WTC11 (cell line): ENCODE data around the gene SLC35F1. TPM values are rescaled to one million over a fixed set of nuclear protein-coding genes. Genes with fewer than 3 reads are reported as not detected.

Source experiments
- ATAC-seq: fragments of 200-7000 bp; cut with Tn5 transposase; 2 replicates; pipeline ENCODE4 v1.10.0; 2021; ENCODE audit warnings: mild to moderate bottlenecking, moderate library complexity
- CTCF ChIA-PET: fragments of 300-600 bp; sonication (Branson Sonifier 250); formaldehyde crosslinking; loops from one replicate; lab custom pipeline; 2021; ENCODE audit warnings: antibody characterized with exemption; lab: Charles Lee
- POLR2A ChIA-PET: fragments of 350-600 bp; sonication (Branson Sonifier 250); formaldehyde crosslinking; loops from one replicate; lab custom pipeline; 2021; ENCODE audit warnings: antibody characterized with exemption; lab: Charles Lee
- DNase-seq: peaks from one replicate; pipeline ENCODE4 v3.0.0; 2021; ENCODE audit warnings: low spot score
- H3K27ac Mint-ChIP-seq: 2 replicates; pipeline ENCODE4 v1.8.0; 2021; ENCODE audit warnings: mixed read lengths
- H3K27me3 Mint-ChIP-seq: 2 replicates; pipeline ENCODE4 v1.8.0; 2021; ENCODE audit warnings: low read depth, mild to moderate bottlenecking, moderate library complexity, mixed read lengths
- H3K36me3 Mint-ChIP-seq: 2 replicates; pipeline ENCODE4 v1.8.0; 2021; ENCODE audit warnings: mixed read lengths
- H3K4me1 Mint-ChIP-seq: 2 replicates; pipeline ENCODE4 v1.8.0; 2022; ENCODE audit warnings: mixed read lengths
- H3K4me3 Mint-ChIP-seq: 2 replicates; pipeline ENCODE4 v1.8.0; 2021; ENCODE audit warnings: mild to moderate bottlenecking, moderate library complexity, mixed read lengths
- H3K9me3 Mint-ChIP-seq: 2 replicates; pipeline ENCODE4 v1.8.0; 2021; ENCODE audit warnings: mixed read lengths
- ARID4B ChIP-seq: sonication (generic); formaldehyde crosslinking; IDR thresholded peaks from 2 replicates; pipeline ENCODE4 v1.8.0; 2023; ENCODE audit warnings: missing genetic modification reagents, mild to moderate bottlenecking, borderline replicate concordance
- ATF6 ChIP-seq: sonication (generic); formaldehyde crosslinking; IDR thresholded peaks from 2 replicates; pipeline ENCODE4 v1.8.1; 2023; ENCODE audit warnings: mild to moderate bottlenecking, missing genetic modification reagents
- CTCF ChIP-seq: fragments of 200-600 bp; IDR thresholded peaks from 2 replicates; pipeline ENCODE4 v1.8.0; 2022; ENCODE audit warnings: antibody characterized with exemption
- GTF2I ChIP-seq: fragments of 250-450 bp; sonication (Bioruptor Pico); conservative IDR thresholded peaks from 2 replicates; pipeline ENCODE4 v1.4.0; 2021; ENCODE audit warnings: mild to moderate bottlenecking
- MXD4 ChIP-seq: fragments of 250-450 bp; sonication (Bioruptor Pico); IDR thresholded peaks from 2 replicates; pipeline ENCODE4 v1.8.0; 2021; ENCODE audit warnings: mild to moderate bottlenecking, moderate library complexity, borderline replicate concordance
- MYBL2 ChIP-seq: sonication (generic); formaldehyde crosslinking; IDR thresholded peaks from 2 replicates; pipeline ENCODE4 v1.8.1; 2023; ENCODE audit warnings: mild to moderate bottlenecking, moderate library complexity, missing genetic modification reagents
- NFATC4 ChIP-seq: fragments of 250-450 bp; sonication (Bioruptor Pico); IDR thresholded peaks from 2 replicates; pipeline ENCODE4 v1.9.0; 2021; ENCODE audit warnings: mild to moderate bottlenecking
- STAT6 ChIP-seq: sonication (generic); formaldehyde crosslinking; conservative IDR thresholded peaks from 2 replicates; pipeline ENCODE4 v1.8.1; 2023; ENCODE audit warnings: mild to moderate bottlenecking, low read depth, missing genetic modification reagents, moderate library complexity
- total RNA-seq: library from RNA; stranded (reverse); gene quantifications from 3 replicates; pipeline ENCODE4 v1.2.3, GENCODE V29; 2021

The SLC35F1 gene
- total RNA-seq, 1 experiment from 2014 or later: 11.0 TPM

- TF ChIP-seq CTCF (no peak), STAT6 (no peak), ARID4B (no peak), GTF2I (CRISPR knock-in tag) (no peak)
These were observed 280.6 kb downstream of the SLC35F1 start (continued) for GRCh38 chr6:118187568-118188164.

GRCh38 chr6:118188561-118188960 is 281.5 kb downstream of the SLC35F1 start:
- POLR2A ChIA-PET: no interaction called here

GRCh38 chr6:118197539-118197938 is 290.5 kb downstream of the SLC35F1 start:
- no peak for DNase-seq
- H3K9me3 Mint-ChIP-seq: peaks cover 8% of the 10 kb centered on the region; the same call in 1 of the 2 replicates
- peaks cover 6% of the 10 kb centered on the region; the same call in 1 of the 2 replicates for H3K36me3 Mint-ChIP-seq
- TF ChIP-seq ATF6 (CRISPR knock-in tag): no peak
- TF ChIP-seq, all 79 proteins: peak for 0
- no peaks in the 10 kb centered on the region for H3K27me3 Mint-ChIP-seq
- H3K27ac Mint-ChIP-seq: peak overlapping the region; percentile 97
- ChIA-PET CTCF (interaction anchor here (0.9 kb wide), 1 partner anchor 117 kb away, joined by 6 read pairs; no protein-coding TSS in a partner anchor), POLR2A (no interaction called here)
- peak overlapping the region; percentile 52 for H3K4me3 Mint-ChIP-seq
- peak; percentile 88 for ATAC-seq
- H3K4me1 Mint-ChIP-seq: peaks cover 33% of the 10 kb centered on the region

More at GRCh38 chr6:118188561-118188960, 281.5 kb downstream of the SLC35F1 start:
- CTCF ChIA-PET: no interaction called here
- H3K27me3 Mint-ChIP-seq: no peaks in the 10 kb centered on the region
- no peak overlapping the region for H3K27ac Mint-ChIP-seq
- H3K36me3 Mint-ChIP-seq: no peaks in the 10 kb centered on the region
- no peak overlapping the region for H3K4me3 Mint-ChIP-seq
- no peak for DNase-seq
- ATAC-seq: no peak
- H3K4me1 Mint-ChIP-seq: peaks cover 12% of the 10 kb centered on the region
- no peak for TF ChIP-seq NFATC4 (CRISPR knock-in tag)
- TF ChIP-seq MYBL2: no peak
- no peak for TF ChIP-seq MXD4 (CRISPR knock-in tag)
- peaks cover 13% of the 10 kb centered on the region; the same call in 1 of the 2 replicates for H3K9me3 Mint-ChIP-seq
